Measurements from ENCODE around the gene SUGCT. TPM values are rescaled to one million over a fixed set of nuclear protein-coding genes. Genes with fewer than 3 reads are reported as not detected.

The SUGCT gene
- total and polyA plus RNA-seq, 2 of the 8 experiments (the other 6 are each of a cell fraction or from before 2014, with no cell fraction given) = 2.8 to 5.4 TPM

DNA sequence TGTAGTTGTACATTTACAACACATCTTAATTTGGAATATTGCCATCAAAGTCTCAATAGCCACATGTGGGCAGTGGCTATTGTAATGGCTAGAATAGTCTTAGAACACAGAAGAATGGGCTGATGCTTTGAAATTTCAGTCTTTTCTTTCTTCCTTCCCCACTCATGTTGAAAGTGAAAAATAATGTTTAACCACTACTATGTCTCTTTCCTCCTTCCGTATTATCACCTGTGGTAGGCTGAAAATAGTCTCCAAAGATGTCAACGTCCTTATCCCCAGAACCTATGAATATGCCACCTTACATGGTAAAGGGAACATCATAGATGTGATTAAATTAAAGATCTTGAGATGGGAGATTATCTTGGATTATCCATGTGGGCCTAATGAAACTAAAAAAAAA is 154.0 kb downstream of the SUGCT start:
- Histone ChIP-seq H3K27me3 (replicated peaks in 1 of 4; ENCODE audit: control insufficient read depth in 3 of 4, extremely low read depth in 1 of 4, insufficient read depth in 3 of 4, low read length in 3 of 4) (no peaks in the 10 kb centered on the region), H2BK12ac (ENCODE audit: low read depth, low read length) (no peak overlapping the region), H3K4me2 (ENCODE audit: insufficient read depth in 1 of 2, low read depth in 2 of 2, low read length in 2 of 2) (no peak overlapping the region), H2BK20ac (ENCODE audit: low read length) (no peak overlapping the region), H2BK120ac (replicated peaks; ENCODE audit: low read depth, low read length) (no peak overlapping the region), H2AFZ (ENCODE audit: low read length) (no peak overlapping the region), H3K79me2 (ENCODE audit: control insufficient read depth in 1 of 2, insufficient read depth in 2 of 2, low read length in 2 of 2) (no peaks in the 10 kb centered on the region), H3K79me1 (ENCODE audit: low read depth, low read length) (no peaks in the 10 kb centered on the region), H3K4me3 (ENCODE audit: extremely low read depth in 1 of 4, insufficient read depth in 2 of 4, low read depth in 3 of 4, low read length in 4 of 4) (no peak overlapping the region), H3K27ac (ENCODE audit: low read depth, low read length) (no peak overlapping the region), H3K14ac (ENCODE audit: insufficient read length) (no peak overlapping the region), H4K5ac (ENCODE audit: insufficient read length, low read depth, low read length) (no peak overlapping the region), H3K36me3 (ENCODE audit: control insufficient read depth in 2 of 4, insufficient read depth in 4 of 4, low read length in 3 of 4) (no peaks in the 10 kb centered on the region), H2BK5ac (ENCODE audit: low read depth, low read length) (no peak overlapping the region), H3K18ac (ENCODE audit: extremely low read depth, low read length) (no peak overlapping the region), H3K4me1 (replicated peaks in 1 of 4; ENCODE audit: control insufficient read depth in 3 of 4, insufficient read depth in 4 of 4, low read length in 3 of 4) (no peaks in the 10 kb centered on the region), H4K91ac (replicated peaks; ENCODE audit: insufficient read length, low read length) (no peak overlapping the region), H3K4ac (replicated peaks; ENCODE audit: insufficient read length, low read depth, low read length) (no peak overlapping the region), H2AK5ac (ENCODE audit: low read depth, low read length) (no peak overlapping the region), H3K9ac (replicated peaks in 1 of 4; ENCODE audit: extremely low read depth in 1 of 4, low read depth in 3 of 4, low read length in 3 of 4) (no peak overlapping the region), H3K23ac (ENCODE audit: insufficient read length) (no peak overlapping the region), H3K56ac (replicated peaks; ENCODE audit: insufficient read length, low read depth, low read length) (no peak overlapping the region), H3K9me3 (ENCODE audit: insufficient read depth in 2 of 2, low read depth in 1 of 2, low read length in 1 of 2) (no peaks in the 10 kb centered on the region), H2BK15ac (ENCODE audit: low read length) (no peak overlapping the region), H4K20me1 (replicated peaks in 1 of 2; ENCODE audit: control insufficient read depth in 1 of 2, insufficient read depth in 2 of 2, low read length in 2 of 2) (no peaks in the 10 kb centered on the region), H3K23me2 (ENCODE audit: low read depth, low read length) (no peaks in the 10 kb centered on the region; the same call in 1 of the 2 replicates), H4K8ac (ENCODE audit: extremely low read depth, insufficient read depth, low read length) (no peak overlapping the region)
- CTCF ChIA-PET (ENCODE audit: partially characterized antibody) = interaction anchor here (0.6 kb wide), 1 partner anchor 13 kb away, joined by 3 read pairs; no protein-coding TSS in a partner anchor
- POLR2A ChIA-PET (ENCODE audit: partially characterized antibody) = no interaction called here
- DNase-seq (ENCODE audit: low read depth in 1 of 2, low spot score in 2 of 2) (no peak), FAIRE-seq (no peak)
- 83% methylated on average over 2 of the region's 2 CpGs; no CpG with 5 or more reads in 1 of the 2 experiments for WGBS, 2 experiments (ENCODE audit: extremely low coverage in 1 of 2, insufficient coverage in 1 of 2, insufficient read length in 1 of 2, insufficient replicate concordance in 2 of 2, low coverage in 1 of 2, low lambda C conversion rate in 2 of 2, missing lambda C conversion rate in 1 of 2)
- TF ChIP-seq CTBP2 (IDR thresholded peaks at IDR 0.05; ENCODE audit: borderline replicate concordance, insufficient read depth, insufficient read length, low read length) (no peak), HDAC2 (IDR thresholded peaks at IDR 0.05; ENCODE audit: borderline replicate concordance in 1 of 2, low read depth in 2 of 2, low read length in 2 of 2) (no peak), CREB1 (IDR thresholded peaks at IDR 0.05) (no peak), RFX5 (IDR thresholded peaks at IDR 0.05; ENCODE audit: borderline replicate concordance, low read depth, low read length) (no peak), MAX (IDR thresholded peaks at IDR 0.05) (no peak), FOSL1 (IDR thresholded peaks at IDR 0.05; ENCODE audit: insufficient read depth, low read depth, low read length) (no peak), ATF3 (IDR thresholded peaks at IDR 0.05; ENCODE audit: insufficient read depth, low read depth, low read length) (no peak), CHD1 (IDR thresholded peaks at IDR 0.05; ENCODE audit: low read depth, low read length) (no peak)
